ENCODE data around the gene FIGNL2.

DNA sequence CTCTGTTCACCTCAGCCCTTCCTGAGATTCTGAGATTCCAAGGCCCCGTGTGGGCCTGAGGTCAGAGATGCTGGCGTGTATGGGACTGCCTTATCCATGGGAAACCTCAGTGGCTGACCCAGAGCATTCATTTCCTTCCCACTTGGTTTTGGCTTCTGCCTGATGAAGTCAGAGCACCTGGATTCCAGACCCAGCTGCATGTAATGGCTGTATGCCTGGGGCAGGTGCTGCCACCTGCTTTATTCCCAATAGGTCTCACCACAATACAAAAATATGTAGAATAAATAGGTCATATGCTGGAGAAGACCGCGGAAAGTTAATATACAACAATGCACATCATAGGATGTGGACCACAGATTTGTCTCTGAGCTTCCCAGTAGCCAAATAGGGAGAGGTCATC, 25.6 kb downstream of the FIGNL2 start:
- TF ChIP-seq, protein P1, sequence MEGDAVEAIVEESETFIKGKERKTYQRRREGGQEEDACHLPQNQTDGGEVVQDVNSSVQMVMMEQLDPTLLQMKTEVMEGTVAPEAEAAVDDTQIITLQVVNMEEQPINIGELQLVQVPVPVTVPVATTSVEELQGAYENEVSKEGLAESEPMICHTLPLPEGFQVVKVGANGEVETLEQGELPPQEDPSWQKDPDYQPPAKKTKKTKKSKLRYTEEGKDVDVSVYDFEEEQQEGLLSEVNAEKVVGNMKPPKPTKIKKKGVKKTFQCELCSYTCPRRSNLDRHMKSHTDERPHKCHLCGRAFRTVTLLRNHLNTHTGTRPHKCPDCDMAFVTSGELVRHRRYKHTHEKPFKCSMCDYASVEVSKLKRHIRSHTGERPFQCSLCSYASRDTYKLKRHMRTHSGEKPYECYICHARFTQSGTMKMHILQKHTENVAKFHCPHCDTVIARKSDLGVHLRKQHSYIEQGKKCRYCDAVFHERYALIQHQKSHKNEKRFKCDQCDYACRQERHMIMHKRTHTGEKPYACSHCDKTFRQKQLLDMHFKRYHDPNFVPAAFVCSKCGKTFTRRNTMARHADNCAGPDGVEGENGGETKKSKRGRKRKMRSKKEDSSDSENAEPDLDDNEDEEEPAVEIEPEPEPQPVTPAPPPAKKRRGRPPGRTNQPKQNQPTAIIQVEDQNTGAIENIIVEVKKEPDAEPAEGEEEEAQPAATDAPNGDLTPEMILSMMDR (IDR thresholded peaks at IDR 0.05 in 2 of 3, conservative IDR thresholded peaks at IDR 0.05 in 1 of 3; ENCODE audit: borderline replicate concordance in 1 of 3, insufficient read depth in 1 of 3, low read depth in 2 of 3, low read length in 2 of 3) = no peak
- TF ChIP-seq SP1 (IDR thresholded peaks at IDR 0.05; ENCODE audit: low read depth) = no peak
